Gastroesophageal sphincter (tissue), 4 donors: ENCODE results near the gene UBE2E2. TPM values are rescaled to one million over a fixed set of nuclear protein-coding genes. Genes with fewer than 3 reads are reported as not detected.

ENCODE experiments used
- ATAC-seq: fragments of 150-250 bp; one replicate; pipeline ENCODE4 v1.9.1; 2016; ENCODE audit warnings: mild to moderate bottlenecking, moderate library complexity
- H3K27ac ChIP-seq, 4 donors: fragments of 200-600 bp; sonication (generic) in 3 of 4; 1 replicate in 3 of 4; 2 replicates in 1 of 4; pipeline ENCODE4 v1.5.1; 2016 to 2019
- H3K27me3 ChIP-seq: fragments of 200-600 bp; sonication (generic); one replicate; pipeline ENCODE4 v1.5.1; 2019
- H3K36me3 ChIP-seq, 2 donors: fragments of 200-600 bp; sonication (generic); one replicate each; pipeline ENCODE4 v1.5.1; 2019; ENCODE audit warnings: control low read depth in 1 of 2
- H3K4me1 ChIP-seq, 3 donors: fragments of 200-600 bp; sonication (generic); 1 replicate in 2 of 3; 2 replicates in 1 of 3; pipeline ENCODE4 v1.5.1; 2016 to 2019; ENCODE audit warnings: control low read depth in 2 of 3
- H3K4me3 ChIP-seq, 2 donors: fragments of 200-600 bp; sonication (generic); one replicate each; pipeline ENCODE4 v1.5.1; 2019; ENCODE audit warnings: mild to moderate bottlenecking in 1 of 2, moderate library complexity in 1 of 2
- H3K9me3 ChIP-seq, 3 donors: fragments of 200-600 bp; sonication (generic); one replicate each; pipeline ENCODE4 v1.5.1; 2017 to 2019; ENCODE audit warnings: control low read depth in 2 of 3
- EP300 ChIP-seq: sonication (generic); formaldehyde crosslinking; IDR thresholded peaks from one replicate; pipeline ENCODE4 v1.6.1; 2017; ENCODE audit warnings: antibody characterized with exemption, mild to moderate bottlenecking
- POLR2A ChIP-seq, 2 donors: fragments of 450-650 bp; IDR thresholded peaks; one replicate each; pipeline ENCODE4 v1.6.1; 2017; ENCODE audit warnings: antibody characterized with exemption in 2 of 2, mild to moderate bottlenecking in 2 of 2, moderate library complexity in 1 of 2
- POLR2AphosphoS5 ChIP-seq: sonication (generic); formaldehyde crosslinking; IDR thresholded peaks from one replicate; pipeline ENCODE4 v1.6.1; 2017; ENCODE audit warnings: antibody characterized with exemption
- WGBS, 2 donors: methylation state at CpG; one replicate each; pipeline ENCODE4 v1.1.5; 2018; ENCODE audit warnings: low coverage in 1 of 2; 5-methylcytosine and 5-hydroxymethylcytosine counted together
- total RNA-seq, 4 donors: library from RNA; depleted of rRNA; stranded (reverse); fragments of >200 nt; gene quantifications; one replicate each; pipeline ENCODE4 v1.1.0, GENCODE V29; 2016
- TF ChIP-seq, protein P1 (sequence below), 4 experiments: fragments of 200-600 bp in 2 of 4; fragments of 450-650 bp in 2 of 4; sonication (generic) in 1 of 4; IDR thresholded peaks; one replicate each; pipeline ENCODE4 v1.5.1; 2017 to 2019; ENCODE audit warnings: antibody characterized with exemption in 4 of 4, mild to moderate bottlenecking in 2 of 4, moderate library complexity in 2 of 4

The UBE2E2 gene
- total RNA-seq, 4 donors from 2014 or later = 35.8 to 114 (median 70.2) TPM

DNA sequence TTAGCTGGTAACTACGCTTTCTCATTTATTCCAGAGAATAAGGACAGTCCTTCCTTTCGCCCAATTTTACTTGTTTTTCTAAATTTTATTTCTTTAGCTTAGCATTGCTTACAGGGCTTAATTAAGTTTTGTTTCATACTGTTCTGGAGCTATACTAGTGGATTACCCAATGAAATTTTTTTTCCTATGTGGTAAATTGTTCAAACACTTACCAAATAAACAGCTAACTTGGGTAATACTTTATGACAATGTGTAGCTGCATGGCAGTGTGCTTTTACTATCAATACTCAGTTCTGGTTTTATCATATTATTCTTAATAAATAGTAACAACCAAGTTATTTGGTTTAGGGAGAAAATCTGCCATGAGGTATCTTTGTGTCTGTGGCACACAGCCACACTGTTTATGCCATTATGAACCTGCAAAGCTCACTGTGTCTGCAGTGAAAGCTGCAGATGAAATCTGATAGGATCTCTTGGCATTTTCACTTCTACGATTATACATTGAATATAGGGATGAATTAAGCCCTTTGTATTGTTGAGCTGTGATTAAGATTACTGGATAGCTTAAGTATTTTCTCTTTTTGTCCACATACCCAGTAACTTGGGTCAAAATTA, 37.2 kb downstream of the UBE2E2 start:
- no peak overlapping the region for H3K27ac ChIP-seq
- H3K4me1 ChIP-seq = peaks cover 0 to 50% (median 0%) of the 10 kb centered on the region in 3 donors
- no peak overlapping the region for H3K4me3 ChIP-seq
- H3K9me3 ChIP-seq = no peaks in the 10 kb centered on the region
- no peak for ATAC-seq
- TF ChIP-seq POLR2A (IDR thresholded peaks at IDR 0.05) = no peak
- no peak for TF ChIP-seq POLR2AphosphoS5
- TF ChIP-seq, protein P1, sequence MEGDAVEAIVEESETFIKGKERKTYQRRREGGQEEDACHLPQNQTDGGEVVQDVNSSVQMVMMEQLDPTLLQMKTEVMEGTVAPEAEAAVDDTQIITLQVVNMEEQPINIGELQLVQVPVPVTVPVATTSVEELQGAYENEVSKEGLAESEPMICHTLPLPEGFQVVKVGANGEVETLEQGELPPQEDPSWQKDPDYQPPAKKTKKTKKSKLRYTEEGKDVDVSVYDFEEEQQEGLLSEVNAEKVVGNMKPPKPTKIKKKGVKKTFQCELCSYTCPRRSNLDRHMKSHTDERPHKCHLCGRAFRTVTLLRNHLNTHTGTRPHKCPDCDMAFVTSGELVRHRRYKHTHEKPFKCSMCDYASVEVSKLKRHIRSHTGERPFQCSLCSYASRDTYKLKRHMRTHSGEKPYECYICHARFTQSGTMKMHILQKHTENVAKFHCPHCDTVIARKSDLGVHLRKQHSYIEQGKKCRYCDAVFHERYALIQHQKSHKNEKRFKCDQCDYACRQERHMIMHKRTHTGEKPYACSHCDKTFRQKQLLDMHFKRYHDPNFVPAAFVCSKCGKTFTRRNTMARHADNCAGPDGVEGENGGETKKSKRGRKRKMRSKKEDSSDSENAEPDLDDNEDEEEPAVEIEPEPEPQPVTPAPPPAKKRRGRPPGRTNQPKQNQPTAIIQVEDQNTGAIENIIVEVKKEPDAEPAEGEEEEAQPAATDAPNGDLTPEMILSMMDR (IDR thresholded peaks at IDR 0.05) = no peak
- no peak for TF ChIP-seq EP300
- H3K36me3 ChIP-seq = no peaks in the 10 kb centered on the region
- 79 to 82% methylated on average over 2 to 3 of the region's 3 CpGs for WGBS, 2 donors
- H3K27me3 ChIP-seq = no peaks in the 10 kb centered on the region

GRCh38 chr3:23241256-23241655, 38.1 kb downstream of the UBE2E2 start:
- no peaks in the 10 kb centered on the region for H3K27me3 ChIP-seq
- no peaks in the 10 kb centered on the region for H3K9me3 ChIP-seq
- TF ChIP-seq, protein P1 (IDR thresholded peaks at IDR 0.05) = no peak
- TF ChIP-seq EP300 (no peak), POLR2AphosphoS5 (no peak)
- peaks cover 0 to 50% (median 0%) of the 10 kb centered on the region in 3 donors for H3K4me1 ChIP-seq
- 88 to 95% methylated on average over 1 to 5 of the region's 5 CpGs for WGBS, 2 donors
- no peak overlapping the region for H3K4me3 ChIP-seq
- no peak overlapping the region for H3K27ac ChIP-seq
- no peaks in the 10 kb centered on the region for H3K36me3 ChIP-seq
- no peak for ATAC-seq

DNA sequence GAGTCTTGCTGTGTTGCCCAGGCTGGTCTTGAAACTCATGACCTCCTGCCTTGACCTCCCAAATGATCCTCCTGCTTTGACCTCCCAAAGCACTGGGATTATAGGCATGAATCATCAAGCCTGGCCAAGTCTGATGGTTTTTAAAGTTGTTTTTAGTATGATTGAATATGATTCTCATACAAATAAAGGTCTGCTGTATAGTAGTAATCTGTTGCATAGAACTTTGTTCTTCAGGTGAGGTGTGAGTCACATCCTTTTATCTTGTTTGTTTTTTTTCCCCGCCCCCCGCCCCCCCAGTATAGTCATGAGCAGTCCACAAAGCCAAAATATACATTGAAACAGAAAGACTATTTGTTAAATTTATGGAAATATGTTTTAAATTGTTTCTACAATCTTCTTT, 39.0 kb downstream of the UBE2E2 start:
- no peak for TF ChIP-seq POLR2A (IDR thresholded peaks at IDR 0.05)
- TF ChIP-seq EP300 = no peak
- TF ChIP-seq, protein P1 (IDR thresholded peaks at IDR 0.05) = no peak
- TF ChIP-seq POLR2AphosphoS5 = no peak
- WGBS, 2 donors = 100% methylated on average over 2 of the region's 2 CpGs; no CpG with 5 or more reads in 1 of the 2 donors
- H3K4me3 ChIP-seq = no peak overlapping the region
- H3K36me3 ChIP-seq = no peaks in the 10 kb centered on the region
- no peaks in the 10 kb centered on the region for H3K9me3 ChIP-seq
- ATAC-seq = no peak
- H3K27ac ChIP-seq = no peak overlapping the region
- no peaks in the 10 kb centered on the region for H3K27me3 ChIP-seq
- H3K4me1 ChIP-seq = peaks cover 0 to 50% (median 0%) of the 10 kb centered on the region in 3 donors

DNA sequence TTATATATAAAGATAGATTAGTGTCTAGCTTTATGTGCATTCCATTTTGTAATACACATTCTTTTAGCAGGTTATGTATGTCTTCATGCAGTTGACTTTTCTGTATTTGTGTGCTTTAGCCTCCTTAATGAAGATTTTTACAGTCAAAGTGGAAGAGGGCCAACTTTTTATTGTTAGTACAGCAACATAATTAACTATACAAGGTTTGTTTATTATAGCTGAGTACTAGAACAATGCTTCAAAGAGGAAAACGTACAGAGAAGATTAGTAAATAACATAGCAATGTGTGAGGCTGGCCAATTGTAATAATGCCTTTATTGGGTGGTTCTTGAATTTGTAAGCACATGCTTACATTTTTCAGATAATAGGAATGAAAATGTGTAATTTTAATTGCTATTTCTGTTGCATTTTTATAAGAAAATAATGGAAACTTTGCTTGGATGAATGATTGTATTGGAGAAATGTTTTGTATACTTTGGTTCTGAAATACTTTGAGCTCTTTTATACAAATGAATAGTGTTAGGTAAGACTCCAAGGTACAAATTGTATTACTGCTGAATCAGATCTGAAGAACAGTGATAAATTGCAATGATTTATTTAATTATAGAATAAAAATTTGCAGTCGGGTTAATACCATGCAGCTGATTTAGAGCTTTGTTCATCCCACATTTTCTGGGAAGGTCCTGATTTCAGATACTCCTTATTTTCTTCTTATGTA, 41.4 kb downstream of the UBE2E2 start:
- 47 to 50% methylated on average over 2 of the region's 2 CpGs for WGBS, 2 donors
- Histone ChIP-seq H3K27me3 (no peaks in the 10 kb centered on the region), H3K9me3 (no peaks in the 10 kb centered on the region), H3K4me3 (no peak overlapping the region), H3K36me3 (no peaks in the 10 kb centered on the region), H3K27ac (no peak overlapping the region), H3K4me1 (peaks cover 0 to 37% (median 0%) of the 10 kb centered on the region in 3 donors)
- ATAC-seq = no peak
- TF ChIP-seq, protein P1 (IDR thresholded peaks at IDR 0.05) = no peak
- TF ChIP-seq EP300 (no peak), POLR2A (IDR thresholded peaks at IDR 0.05) (no peak), POLR2AphosphoS5 (no peak)

- no peak overlapping the region for H3K4me3 ChIP-seq
- H3K36me3 ChIP-seq = no peaks in the 10 kb centered on the region
- no peaks in the 10 kb centered on the region for H3K9me3 ChIP-seq
- ATAC-seq = no peak
- no peak overlapping the region for H3K27ac ChIP-seq
- H3K27me3 ChIP-seq = no peaks in the 10 kb centered on the region
- peaks cover 0 to 18% (median 0%) of the 10 kb centered on the region in 3 donors for H3K4me1 ChIP-seq
- 77 to 79% methylated on average over 2 to 3 of the region's 3 CpGs for WGBS, 2 donors
- TF ChIP-seq POLR2AphosphoS5 (no peak), EP300 (no peak), POLR2A (IDR thresholded peaks at IDR 0.05) (no peak)
- TF ChIP-seq, protein P1 (IDR thresholded peaks at IDR 0.05) = no peak
These were observed 43.5 kb downstream of the UBE2E2 start for GRCh38 chr3:23246651-23247050.
